ENCODE results near the gene ZNF480.
"Not testable (repeated sequence)": the region's sequence is repeated elsewhere in the genome, so short reads cannot be mapped to it uniquely, and the experiment has no call there.

The ZNF480 gene

GRCh38 chr19:52296773-52297600 lies at the start of gene ZNF480:
Gene ZNF480, plus strand, starts transcription at chr19:52297169. Its CDS starts 3,244 bp downstream, at chr19:52300413.
- DNase-seq (ENCODE audit: low spot score), result peak; percentile 70

GRCh38 chr19:52248241-52248640 lies 48.7 kb upstream of the ZNF480 start:
- DNase-seq (ENCODE audit: low spot score), result peak; percentile 48

DNA sequence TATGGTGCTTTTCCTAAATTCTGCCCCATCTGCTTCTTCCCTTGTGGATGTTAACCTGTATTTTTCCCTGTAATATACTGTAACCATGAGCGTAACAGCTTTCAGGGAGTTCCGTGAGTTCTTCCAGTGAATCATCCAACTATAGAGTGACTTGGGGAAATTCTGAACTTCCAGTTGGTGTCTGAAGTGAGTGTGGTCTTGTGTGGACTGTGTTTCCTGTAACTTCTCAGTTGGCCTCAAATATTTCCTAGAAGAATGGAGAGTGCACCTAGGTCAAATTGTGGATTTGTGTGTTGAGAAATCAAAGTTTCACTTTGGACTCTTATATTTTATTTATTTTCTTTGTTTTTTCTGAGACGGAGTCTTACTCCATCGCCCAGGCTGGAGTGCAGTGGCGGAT lies 38.5 kb upstream of the ZNF480 start:
- DNase-seq (ENCODE audit: low spot score), result no peak

DNA sequence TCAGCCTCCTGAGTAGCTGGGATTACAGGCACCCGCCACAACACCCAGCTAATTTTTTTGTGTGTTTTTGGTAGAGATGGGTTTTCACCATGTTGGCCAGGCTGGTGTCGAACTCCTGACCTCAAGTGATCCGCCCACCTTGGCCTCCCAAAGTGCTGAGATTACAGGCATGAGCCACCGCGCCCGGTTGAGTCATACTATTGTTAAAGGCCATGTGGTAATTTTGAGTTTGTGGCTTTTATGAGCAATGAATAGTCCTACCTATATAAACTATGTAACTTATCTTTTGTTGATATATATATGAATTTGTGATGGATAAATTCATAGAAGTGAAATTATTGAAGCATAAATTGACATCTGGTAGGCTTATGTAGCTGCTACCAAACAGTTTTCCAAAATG lies 31.4 kb upstream of the ZNF480 start:
- not testable (repeated sequence) for DNase-seq (ENCODE audit: low spot score)

- peak; percentile 94 for DNase-seq (ENCODE audit: low spot score)
Measured at GRCh38 chr19:52269338-52270261, 27.4 kb upstream of the ZNF480 start, which contains the start of gene ZNF766. Gene ZNF766, plus strand, starts transcription at chr19:52269587. Its CDS starts 27 bp downstream, at chr19:52269614.

GRCh38 chr19:52270266-52270885 lies 26.6 kb upstream of the ZNF480 start:
- peak; percentile 4 for DNase-seq (ENCODE audit: low spot score)

DNA sequence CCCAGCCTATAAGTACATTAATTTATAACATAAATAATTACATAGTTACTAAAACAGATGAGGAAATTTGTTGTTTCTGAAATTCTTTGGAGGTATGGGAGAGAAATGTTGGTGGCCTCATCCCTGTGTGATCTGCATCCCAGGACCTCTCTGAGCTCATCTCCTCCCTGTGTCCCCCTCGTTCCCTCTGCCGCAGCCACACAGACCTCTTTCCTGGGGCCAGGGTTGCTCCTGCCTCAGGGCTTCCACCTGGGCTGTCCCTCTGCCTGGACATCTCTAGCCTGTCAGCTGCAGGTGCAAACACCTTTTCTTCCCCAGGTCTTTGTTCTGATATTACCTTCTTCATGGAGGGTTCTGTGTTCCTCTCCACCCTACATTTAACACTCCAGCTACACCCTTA lies 23.7 kb upstream of the ZNF480 start:
- DNase-seq (ENCODE audit: low spot score), result no peak

GRCh38 chr19:52274191-52274590 lies 22.8 kb upstream of the ZNF480 start:
- no peak for DNase-seq (ENCODE audit: low spot score)

- no peak for DNase-seq (ENCODE audit: low spot score)
Measured at GRCh38 chr19:52275988-52276387, 21.0 kb upstream of the ZNF480 start.

DNA sequence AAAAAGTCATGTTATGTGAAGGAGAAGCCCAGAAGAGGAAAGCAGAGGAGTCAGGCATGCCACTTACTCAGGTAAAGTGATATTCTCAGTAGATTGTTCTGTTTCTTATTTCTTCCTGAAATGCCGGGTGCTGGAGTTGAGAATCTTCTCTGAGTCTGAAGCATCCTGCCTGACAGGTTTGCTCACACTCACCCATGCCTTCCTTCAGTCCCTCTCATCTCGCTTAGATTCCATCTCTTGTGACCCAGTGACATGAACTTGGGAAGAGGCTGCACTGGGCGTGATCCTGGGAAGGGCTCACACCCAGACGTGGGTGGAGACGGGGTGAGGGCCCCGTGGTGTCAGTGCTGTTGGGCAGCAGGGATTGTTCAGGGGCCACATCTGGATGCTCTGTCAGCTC lies 19.5 kb upstream of the ZNF480 start:
- DNase-seq (ENCODE audit: low spot score), result no peak

DNA sequence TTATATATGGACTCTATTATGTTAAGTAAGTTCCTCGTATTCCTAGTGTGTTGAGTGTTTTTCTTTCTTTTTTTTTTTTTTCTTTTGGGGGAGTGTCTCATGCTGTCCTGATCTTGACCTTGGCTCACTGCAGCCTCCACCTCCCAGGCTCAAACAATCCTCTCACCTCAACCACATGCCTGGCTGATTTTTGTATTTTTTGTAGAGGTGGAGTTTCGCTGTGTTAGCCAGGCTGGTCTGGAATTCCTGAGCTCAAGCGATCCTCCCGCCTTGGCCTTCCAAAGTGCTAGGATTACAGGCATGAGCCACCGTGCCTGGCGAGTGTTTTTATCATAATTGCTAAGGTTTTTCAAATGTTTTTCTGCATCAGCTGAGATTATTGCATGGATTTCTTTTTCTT lies 10.7 kb upstream of the ZNF480 start:
- DNase-seq (ENCODE audit: low spot score), result no peak

DNA sequence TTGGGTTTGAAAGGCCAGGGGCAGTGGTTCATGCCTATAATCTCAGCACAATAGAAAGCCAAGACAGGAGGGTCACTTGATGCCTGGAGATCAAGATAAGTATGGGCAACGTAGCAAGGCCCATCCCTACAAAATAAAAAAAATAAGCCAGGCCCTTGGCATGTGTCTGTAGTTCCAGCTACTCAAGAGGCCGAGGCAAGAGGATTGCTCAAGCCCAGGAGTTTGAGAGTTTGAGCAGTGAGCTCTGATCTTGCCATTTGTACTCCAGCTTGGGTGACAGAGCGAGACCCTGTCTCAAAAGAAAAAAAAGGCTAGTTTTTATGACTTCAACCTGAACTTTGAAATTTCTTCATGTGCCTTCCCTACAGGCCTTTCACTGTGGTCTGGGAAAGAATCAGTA lies 5.2 kb upstream of the ZNF480 start:
- no peak for DNase-seq (ENCODE audit: low spot score)

- DNase-seq (ENCODE audit: low spot score), result not testable (repeated sequence)
Measured at GRCh38 chr19:52292946-52293345, 4.0 kb upstream of the ZNF480 start.

DNA sequence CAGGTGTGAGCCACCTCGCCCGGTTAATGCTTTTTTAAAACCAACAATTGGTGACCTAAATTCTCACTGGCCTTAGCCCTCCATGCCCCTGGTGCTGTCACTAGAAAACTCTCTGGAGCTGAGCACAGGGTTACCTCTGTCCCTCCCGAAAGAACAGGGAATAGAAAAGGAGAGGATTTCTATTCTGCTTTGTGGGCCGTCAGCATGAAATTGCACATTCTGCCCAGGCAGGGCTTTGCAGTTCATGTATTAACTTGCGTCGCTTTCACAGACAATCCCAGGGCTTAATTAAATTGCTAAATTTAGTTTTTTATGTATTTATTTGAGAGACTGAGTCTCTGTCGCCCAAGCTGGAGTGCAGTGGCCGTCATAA lies 583 bp upstream of the ZNF480 start:
- DNase-seq (ENCODE audit: low spot score), result no peak

DNA sequence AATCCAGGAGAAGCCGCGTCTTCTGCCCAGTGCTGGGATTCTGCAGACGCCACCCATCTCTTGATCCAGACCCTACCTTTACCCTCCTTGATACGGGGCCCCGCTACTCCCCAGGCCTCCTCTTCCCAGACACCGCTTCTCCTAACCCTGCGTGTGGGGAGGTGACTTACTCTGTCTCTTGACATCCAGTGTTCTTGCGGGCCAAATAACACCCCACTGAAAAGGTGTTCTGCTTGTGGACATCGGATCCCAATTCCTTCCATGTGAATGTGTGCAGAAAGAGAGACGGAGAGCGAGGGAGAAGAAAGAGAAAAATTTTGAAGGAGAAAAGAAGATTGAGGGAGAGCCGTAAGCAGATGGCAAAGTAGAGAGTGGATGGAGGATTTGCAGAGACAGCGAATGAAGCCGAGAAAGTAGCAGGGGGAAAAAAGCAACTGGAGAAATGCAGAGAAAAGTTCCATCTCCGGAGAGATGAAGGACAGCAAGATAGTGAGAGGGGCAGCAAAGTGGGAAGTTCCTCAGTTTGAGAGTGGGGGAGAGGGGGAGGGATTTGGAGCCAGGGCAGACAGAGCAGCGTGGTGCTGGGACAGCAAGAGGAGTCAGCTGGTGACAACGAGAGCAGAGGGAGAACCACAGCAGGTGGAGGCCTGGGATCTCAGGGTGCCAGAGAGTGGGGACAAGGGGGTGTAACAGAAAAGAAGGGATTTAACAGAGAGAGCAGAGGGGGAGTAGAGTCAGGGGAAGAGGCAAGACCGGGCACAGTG lies 814 bp downstream of the ZNF480 start:
- DNase-seq (ENCODE audit: low spot score), result peak; percentile 12

GRCh38 chr19:52307275-52307674 lies 10.3 kb downstream of the ZNF480 start:
- no peak for DNase-seq (ENCODE audit: low spot score)

DNA sequence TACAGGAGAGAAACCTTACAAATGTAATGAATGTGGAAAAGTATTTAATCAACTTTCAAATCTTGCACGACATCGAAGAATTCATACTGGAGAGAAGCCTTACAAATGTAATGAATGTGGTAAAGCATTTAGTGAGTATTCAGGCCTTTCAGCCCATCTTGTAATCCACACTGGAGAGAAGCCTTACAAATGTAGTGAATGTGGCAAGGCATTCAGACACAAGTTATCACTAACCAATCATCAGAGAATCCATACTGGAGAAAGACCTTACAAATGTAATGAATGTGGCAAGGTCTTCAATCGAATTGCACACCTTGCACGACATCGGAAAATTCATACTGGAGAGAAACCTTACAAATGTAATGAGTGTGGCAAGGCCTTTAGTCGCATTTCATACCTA lies 25.5 kb downstream of the ZNF480 start:
- DNase-seq (ENCODE audit: low spot score), result no peak

DNA sequence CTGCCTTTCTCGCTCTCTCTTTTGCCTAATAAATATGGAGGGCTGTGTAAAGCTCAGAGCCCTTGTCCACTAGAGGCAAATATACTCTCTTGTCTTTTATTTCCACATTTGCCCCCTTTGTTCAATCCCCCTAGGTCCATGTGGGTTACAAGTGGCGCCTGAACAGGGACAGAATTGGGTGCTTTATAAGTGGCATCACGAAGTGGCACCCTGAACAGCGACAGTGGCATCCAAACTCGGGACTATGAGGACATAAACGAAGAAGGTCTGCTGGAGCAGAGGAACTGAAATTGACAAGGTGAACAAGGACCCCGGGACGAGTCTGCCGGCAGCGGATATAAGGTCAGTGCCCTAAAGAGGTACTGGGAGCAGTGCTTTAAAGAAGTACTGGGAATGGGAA lies 34.8 kb downstream of the ZNF480 start:
- DNase-seq (ENCODE audit: low spot score), result no peak

DNA sequence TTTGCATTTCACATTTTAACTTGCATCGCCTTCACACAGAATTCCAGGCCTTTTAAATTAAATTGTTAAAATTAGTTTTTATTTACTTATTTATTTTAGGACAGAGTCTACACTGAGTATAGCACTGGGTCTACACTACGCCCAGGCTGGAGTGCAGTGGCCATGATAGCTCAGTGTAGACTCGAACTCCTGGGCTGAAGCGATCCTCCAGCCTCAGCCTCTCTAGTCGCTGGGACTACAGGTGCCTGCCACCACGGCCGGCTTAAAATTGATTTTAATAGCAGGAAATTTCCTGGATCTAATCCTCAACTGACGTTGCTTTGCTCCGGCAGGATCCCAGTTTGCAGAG lies 38.8 kb downstream of the ZNF480 start:
- no peak for DNase-seq (ENCODE audit: low spot score)

DNA sequence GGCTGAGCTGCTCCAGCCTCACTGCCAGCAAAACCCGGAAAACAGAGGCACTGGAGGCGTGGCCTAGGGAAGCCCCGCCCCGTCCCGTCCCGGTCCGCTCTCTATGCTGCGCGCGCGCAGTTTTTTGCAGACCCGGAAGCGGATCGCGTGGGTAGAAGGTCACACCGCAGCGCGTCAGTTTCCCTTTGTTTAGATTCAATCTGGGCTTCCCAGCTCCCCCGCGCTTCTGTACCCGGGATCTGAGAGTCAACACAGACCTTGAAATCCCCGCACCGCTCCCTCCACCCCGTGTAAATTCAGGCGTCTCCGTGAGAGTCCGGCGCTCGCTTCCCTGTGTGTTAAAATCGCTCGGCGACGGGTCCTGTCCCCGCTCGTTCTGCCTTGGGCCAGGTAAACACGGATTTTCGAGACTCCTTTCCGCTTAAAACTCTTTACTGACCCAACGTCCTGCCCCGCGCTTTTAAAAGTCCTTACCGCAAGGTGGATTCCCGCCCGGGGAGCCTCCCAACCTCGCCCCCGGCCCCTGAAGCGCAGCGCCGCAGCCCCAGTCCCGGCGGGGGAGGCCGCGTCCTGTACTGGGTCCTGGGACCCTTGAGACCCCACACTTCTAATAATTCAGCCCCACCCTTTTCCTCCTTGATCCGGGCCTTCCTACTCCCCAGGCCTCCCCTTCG lies 39.3 kb downstream of the ZNF480 start, which contains the start of gene ZNF610:
Gene ZNF610, plus strand, starts transcription at position 127 of the 674 bp plus-strand sequence. CDS start 12,930 bp downstream, outside the sequence.
- DNase-seq (ENCODE audit: low spot score), result peak; percentile 87

- DNase-seq (ENCODE audit: low spot score), result no peak
Measured at GRCh38 chr19:52336791-52337381, 39.9 kb downstream of the ZNF480 start.

Measured in pons (tissue), 1 donor.